Fibroblast of mammary gland (primary cell): ENCODE data around the gene NCF2.
A peak's percentile ranks its signal among the peaks of the same experiment; 100 is the strongest.

ENCODE experiments used
- DNase-seq: peaks from one replicate; pipeline ENCODE4 v3.0.0-alpha.2; 2010; ENCODE audit warnings: low read depth
- H3K4me3 ChIP-seq: 2 replicates; pipeline ENCODE4 v1.5.1; 2011; ENCODE audit warnings: low read depth, mild to moderate bottlenecking, low read length, moderate library complexity; ENCODE audit not compliant: control insufficient read depth
- TF ChIP-seq, protein P1 (sequence below): conservative IDR thresholded peaks from 2 replicates; pipeline ENCODE4 v1.5.1; 2011; ENCODE audit warnings: low read depth, low read length, inconsistent platforms; ENCODE audit not compliant: control insufficient read depth, insufficient read depth

The NCF2 gene

GRCh38 chr1:183602510-183602909 lies 12.3 kb upstream of the NCF2 start:
- TF ChIP-seq, protein P1, sequence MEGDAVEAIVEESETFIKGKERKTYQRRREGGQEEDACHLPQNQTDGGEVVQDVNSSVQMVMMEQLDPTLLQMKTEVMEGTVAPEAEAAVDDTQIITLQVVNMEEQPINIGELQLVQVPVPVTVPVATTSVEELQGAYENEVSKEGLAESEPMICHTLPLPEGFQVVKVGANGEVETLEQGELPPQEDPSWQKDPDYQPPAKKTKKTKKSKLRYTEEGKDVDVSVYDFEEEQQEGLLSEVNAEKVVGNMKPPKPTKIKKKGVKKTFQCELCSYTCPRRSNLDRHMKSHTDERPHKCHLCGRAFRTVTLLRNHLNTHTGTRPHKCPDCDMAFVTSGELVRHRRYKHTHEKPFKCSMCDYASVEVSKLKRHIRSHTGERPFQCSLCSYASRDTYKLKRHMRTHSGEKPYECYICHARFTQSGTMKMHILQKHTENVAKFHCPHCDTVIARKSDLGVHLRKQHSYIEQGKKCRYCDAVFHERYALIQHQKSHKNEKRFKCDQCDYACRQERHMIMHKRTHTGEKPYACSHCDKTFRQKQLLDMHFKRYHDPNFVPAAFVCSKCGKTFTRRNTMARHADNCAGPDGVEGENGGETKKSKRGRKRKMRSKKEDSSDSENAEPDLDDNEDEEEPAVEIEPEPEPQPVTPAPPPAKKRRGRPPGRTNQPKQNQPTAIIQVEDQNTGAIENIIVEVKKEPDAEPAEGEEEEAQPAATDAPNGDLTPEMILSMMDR = no peak
- DNase-seq = no peak
- no peak overlapping the region for H3K4me3 ChIP-seq

DNA sequence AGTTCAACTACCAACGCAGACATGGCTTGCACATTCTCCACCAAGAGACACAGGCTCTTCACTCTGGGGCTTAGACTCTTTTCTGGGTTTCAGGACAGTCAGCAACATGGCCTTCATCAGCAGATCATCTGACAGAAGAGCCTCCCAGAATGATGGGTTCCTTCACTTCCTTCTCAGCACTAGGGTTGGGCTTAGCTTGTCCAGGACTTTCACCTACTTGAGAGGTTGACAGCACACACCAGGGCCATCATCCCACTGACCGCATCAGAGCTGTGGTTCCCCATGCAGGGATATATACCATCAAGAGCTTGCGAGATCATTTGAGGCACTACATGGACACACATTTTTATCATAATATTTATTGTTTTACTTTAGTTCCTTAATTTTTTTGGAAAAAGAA lies 10.4 kb upstream of the NCF2 start:
- no peak overlapping the region for H3K4me3 ChIP-seq
- DNase-seq = no peak
- TF ChIP-seq, protein P1 = no peak

- H3K4me3 ChIP-seq = no peak overlapping the region
- peak; percentile 97 for DNase-seq
- TF ChIP-seq, protein P1 = no peak
Measured at GRCh38 chr1:183600136-183600535, 9.9 kb upstream of the NCF2 start.

DNA sequence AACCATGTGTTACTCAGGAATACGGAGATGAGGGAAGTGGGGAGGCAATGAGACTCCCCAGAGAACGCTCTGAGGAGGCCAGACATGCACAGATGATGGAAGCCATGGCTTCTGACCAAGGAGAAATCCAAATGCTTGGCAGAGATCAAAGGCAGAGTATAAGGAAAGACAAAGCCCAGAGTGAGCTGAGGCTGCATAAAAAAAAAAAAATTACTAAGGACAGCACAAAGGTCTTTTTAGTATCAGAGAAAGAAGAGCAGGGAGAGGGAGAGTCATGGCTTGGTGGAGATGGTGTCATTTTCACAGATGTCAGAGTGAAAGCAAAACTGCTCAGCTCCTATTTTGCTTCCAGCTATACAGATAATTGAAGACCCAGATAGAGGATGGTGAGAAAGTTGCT lies 8.1 kb upstream of the NCF2 start:
- TF ChIP-seq, protein P1 = no peak
- H3K4me3 ChIP-seq = no peak overlapping the region
- DNase-seq = peak; percentile 46

DNA sequence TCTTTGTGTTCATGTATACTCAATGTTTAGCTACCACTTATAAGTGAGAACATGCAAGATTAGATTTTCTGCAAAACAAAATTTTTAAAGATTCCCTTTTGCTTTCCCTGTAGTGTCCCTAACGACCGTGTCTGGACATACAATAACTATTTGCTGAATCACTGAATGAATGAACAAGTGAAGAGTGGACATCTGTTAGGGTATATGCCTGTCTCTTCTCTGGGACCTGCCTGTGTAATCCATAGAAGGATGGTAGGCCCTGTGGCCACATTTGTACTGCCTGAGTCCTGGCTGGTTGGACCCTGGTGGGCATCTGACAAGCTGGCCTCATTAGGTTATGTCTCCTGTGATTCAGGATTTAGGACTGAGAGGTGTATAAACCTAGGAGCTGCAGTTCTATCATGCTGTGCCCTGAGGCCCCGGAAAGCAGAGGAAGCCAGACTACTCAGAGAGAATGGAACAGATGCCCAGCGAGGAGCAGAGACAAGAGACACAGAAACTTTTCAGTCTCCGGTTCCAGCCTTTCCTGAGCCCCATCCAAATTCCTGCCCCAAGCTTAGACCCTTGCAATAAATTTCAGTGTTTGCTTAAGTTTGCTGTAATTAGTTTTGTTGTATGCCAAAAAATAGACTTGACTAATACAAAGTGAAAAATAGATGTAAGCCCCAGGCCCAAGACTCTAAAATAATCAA lies 7.5 kb upstream of the NCF2 start:
- no peak for DNase-seq
- TF ChIP-seq, protein P1 = no peak
- no peak overlapping the region for H3K4me3 ChIP-seq

GRCh38 chr1:183596500-183596899 lies 6.2 kb upstream of the NCF2 start:
- TF ChIP-seq, protein P1 = no peak
- no peak overlapping the region for H3K4me3 ChIP-seq
- no peak for DNase-seq

- TF ChIP-seq, protein P1 = no peak
- no peak overlapping the region for H3K4me3 ChIP-seq
- DNase-seq = no peak
Measured at GRCh38 chr1:183595537-183595936, 5.3 kb upstream of the NCF2 start.
